Breast epithelium (tissue), 4 donors: ENCODE data around the gene SRCAP. TPM values are rescaled to one million over a fixed set of nuclear protein-coding genes. Genes with fewer than 3 reads are reported as not detected.
A peak's percentile ranks its signal among the peaks of the same experiment; 100 is the strongest.

Source experiments
- DNase-seq, 2 donors: peaks; one replicate each; pipeline ENCODE4 v3.0.0-alpha.2; 2019; ENCODE audit warnings: low spot score in 2 of 2
- H3K27ac ChIP-seq, 2 donors: fragments of 200-600 bp; sonication (generic) in 1 of 2; one replicate each; pipeline ENCODE4 v1.5.1; 2016 to 2019; ENCODE audit warnings: mild to moderate bottlenecking in 1 of 2
- H3K27me3 ChIP-seq, 2 donors: fragments of 200-600 bp; sonication (generic) in 1 of 2; one replicate each; pipeline versions ENCODE4 v1.5.1 to v1.6.0; 2017 to 2019; ENCODE audit warnings: control low read depth in 1 of 2, mild to moderate bottlenecking in 1 of 2
- H3K36me3 ChIP-seq: fragments of 200-600 bp; one replicate; pipeline ENCODE4 v1.5.1; 2019
- H3K4me1 ChIP-seq, 2 donors: fragments of 200-600 bp; sonication (generic); one replicate each; pipeline ENCODE4 v1.5.1; 2016 to 2019; ENCODE audit warnings: control low read depth in 1 of 2
- H3K4me3 ChIP-seq, 3 donors: fragments of 200-600 bp; sonication (generic); 1 replicate in 2 of 3; 2 replicates in 1 of 3; pipeline ENCODE4 v1.5.1; 2016 to 2019; ENCODE audit warnings: mild to moderate bottlenecking in 3 of 3, moderate library complexity in 2 of 3
- H3K9me3 ChIP-seq, 2 donors: fragments of 200-600 bp; sonication (generic) in 1 of 2; one replicate each; pipeline ENCODE4 v1.5.1; 2016 to 2019; ENCODE audit warnings: control low read depth in 1 of 2
- POLR2A ChIP-seq: fragments of 450-650 bp; IDR thresholded peaks from one replicate; pipeline ENCODE4 v1.6.1; 2016; ENCODE audit warnings: antibody characterized with exemption, mild to moderate bottlenecking, moderate library complexity
- POLR2AphosphoS5 ChIP-seq, 3 donors: sonication (generic); formaldehyde crosslinking; IDR thresholded peaks; one replicate each; pipeline ENCODE4 v1.6.1; 2017; ENCODE audit warnings: antibody characterized with exemption in 3 of 3
- intact Hi-C: fragments of 100-400 bp; cut with DNase I; formaldehyde crosslinking; loops from one replicate; pipeline ENCODE4 v1.15.1; 2023; ENCODE audit warnings: low total_unique reads
- total RNA-seq, 3 donors: library from RNA; depleted of rRNA; stranded (reverse); fragments of >200 nt; gene quantifications; one replicate each; pipeline ENCODE4 v1.1.0, GENCODE V29; 2016
- TF ChIP-seq, protein P1 (sequence below), 3 donors: fragments of 450-650 bp; IDR thresholded peaks; one replicate each; pipeline ENCODE4 v1.5.1; 2016 to 2017; ENCODE audit warnings: antibody characterized with exemption in 3 of 3, mild to moderate bottlenecking in 3 of 3, moderate library complexity in 3 of 3

Gene SRCAP
- total RNA-seq, 3 donors from 2014 or later = 19.0 to 24.9 (median 20.8) TPM

DNA sequence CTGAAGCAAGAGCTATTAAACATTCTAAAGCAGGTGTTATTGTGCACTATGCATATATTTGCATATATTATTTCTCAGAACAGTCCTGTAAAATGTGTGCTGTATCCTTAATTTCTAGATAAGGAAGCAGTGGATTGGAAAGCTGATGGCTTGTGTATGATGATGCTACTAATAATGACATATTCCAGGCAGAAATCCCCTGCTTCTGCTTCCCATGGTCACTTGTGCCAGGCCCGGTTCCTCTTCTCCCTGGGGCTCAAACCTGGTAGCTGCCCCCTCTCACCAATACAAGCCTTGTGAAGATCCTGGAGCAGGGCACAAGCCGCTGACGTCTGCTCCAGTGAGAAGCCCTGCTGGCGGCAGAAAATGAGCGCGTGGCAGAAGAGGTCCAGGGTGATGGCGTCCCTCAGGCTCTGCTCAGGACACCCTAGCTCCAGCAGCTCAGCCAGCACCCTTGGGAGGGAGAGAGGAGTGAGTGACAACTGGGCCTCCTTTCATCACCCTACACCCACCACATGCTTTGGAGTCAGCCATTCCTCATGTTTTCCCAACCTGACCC lies 61.1 kb downstream of the SRCAP start:
- no peak for DNase-seq
- peaks cover 3 to 19% of the 10 kb centered on the region in 2 donors for H3K4me1 ChIP-seq
- no peak for TF ChIP-seq POLR2AphosphoS5 (IDR thresholded peaks at IDR 0.05)
- TF ChIP-seq, protein P1, sequence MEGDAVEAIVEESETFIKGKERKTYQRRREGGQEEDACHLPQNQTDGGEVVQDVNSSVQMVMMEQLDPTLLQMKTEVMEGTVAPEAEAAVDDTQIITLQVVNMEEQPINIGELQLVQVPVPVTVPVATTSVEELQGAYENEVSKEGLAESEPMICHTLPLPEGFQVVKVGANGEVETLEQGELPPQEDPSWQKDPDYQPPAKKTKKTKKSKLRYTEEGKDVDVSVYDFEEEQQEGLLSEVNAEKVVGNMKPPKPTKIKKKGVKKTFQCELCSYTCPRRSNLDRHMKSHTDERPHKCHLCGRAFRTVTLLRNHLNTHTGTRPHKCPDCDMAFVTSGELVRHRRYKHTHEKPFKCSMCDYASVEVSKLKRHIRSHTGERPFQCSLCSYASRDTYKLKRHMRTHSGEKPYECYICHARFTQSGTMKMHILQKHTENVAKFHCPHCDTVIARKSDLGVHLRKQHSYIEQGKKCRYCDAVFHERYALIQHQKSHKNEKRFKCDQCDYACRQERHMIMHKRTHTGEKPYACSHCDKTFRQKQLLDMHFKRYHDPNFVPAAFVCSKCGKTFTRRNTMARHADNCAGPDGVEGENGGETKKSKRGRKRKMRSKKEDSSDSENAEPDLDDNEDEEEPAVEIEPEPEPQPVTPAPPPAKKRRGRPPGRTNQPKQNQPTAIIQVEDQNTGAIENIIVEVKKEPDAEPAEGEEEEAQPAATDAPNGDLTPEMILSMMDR (IDR thresholded peaks at IDR 0.05) = no peak
- no peak for TF ChIP-seq POLR2A
- intact Hi-C loops = loop anchor here (1.0 kb wide), 1 partner anchor 32 kb away; no protein-coding TSS in a partner anchor
- H3K27me3 ChIP-seq = no peaks in the 10 kb centered on the region
- H3K36me3 ChIP-seq = peaks cover 17% of the 10 kb centered on the region
- H3K27ac ChIP-seq = no peak overlapping the region
- H3K9me3 ChIP-seq = no peaks in the 10 kb centered on the region
- H3K4me3 ChIP-seq = no peak overlapping the region

DNA sequence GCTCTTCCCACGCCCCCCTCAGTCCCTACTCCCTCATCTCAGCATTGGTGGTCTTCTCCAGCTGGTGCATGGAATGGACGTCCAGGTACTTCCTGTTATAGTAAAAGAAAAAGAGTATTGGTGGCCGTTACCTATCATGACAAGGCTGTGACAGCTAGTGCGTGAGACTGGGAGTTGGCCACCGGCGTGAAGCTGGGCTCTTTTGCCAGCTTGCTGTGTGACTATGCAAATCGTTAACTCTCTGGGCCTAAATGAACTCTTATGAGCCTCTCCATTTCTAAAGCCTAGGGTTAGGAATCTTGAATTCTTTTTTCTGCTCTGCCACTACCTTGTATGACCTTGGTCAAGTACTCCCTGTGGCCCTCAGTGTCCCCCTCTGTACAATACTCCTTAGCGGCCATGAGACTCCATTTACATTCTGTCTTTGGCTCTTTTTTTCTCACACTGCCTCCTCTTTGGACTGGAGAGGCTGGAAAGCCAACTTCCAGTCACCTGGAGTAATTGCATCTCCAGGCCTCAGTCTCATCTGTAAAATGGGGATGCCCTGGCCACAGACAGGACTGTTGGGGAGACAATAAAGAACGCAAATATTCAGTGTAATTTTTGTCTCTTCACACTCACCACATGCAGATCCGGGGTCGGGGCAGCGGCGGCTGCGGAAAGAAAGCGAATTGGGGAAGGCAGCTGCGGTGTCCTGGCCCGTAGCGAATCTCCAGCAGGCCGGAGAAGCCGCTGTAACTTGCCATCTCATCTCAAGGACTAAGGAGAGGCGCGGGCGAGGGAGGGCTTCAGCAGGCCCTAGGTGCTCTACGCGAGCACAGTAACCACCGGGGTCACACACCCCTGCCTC lies 61.8 kb downstream of the SRCAP start:
- Histone ChIP-seq H3K4me1 (peaks cover 3 to 19% of the 10 kb centered on the region in 2 donors), H3K27me3 (no peaks in the 10 kb centered on the region), H3K4me3 (peak overlapping the region; percentile 82 to 93 (median 83)), H3K27ac (peak overlapping the region; percentile 89 to 96), H3K9me3 (no peaks in the 10 kb centered on the region), H3K36me3 (peaks cover 22% of the 10 kb centered on the region)
- TF ChIP-seq, protein P1 (IDR thresholded peaks at IDR 0.05) = no peak
- no peak for TF ChIP-seq POLR2AphosphoS5 (IDR thresholded peaks at IDR 0.05)
- no peak for TF ChIP-seq POLR2A
- intact Hi-C loops = loop anchor here (1.0 kb wide), 1 partner anchor 31 kb away; no protein-coding TSS in a partner anchor
- no peak for DNase-seq

GRCh38 chr16:30761427-30761927 lies 62.5 kb downstream of the SRCAP start:
- intact Hi-C loops = no loop called here
- Histone ChIP-seq H3K27ac (peak overlapping the region; percentile 89 to 96), H3K36me3 (peaks cover 15% of the 10 kb centered on the region), H3K9me3 (no peaks in the 10 kb centered on the region), H3K27me3 (no peaks in the 10 kb centered on the region), H3K4me1 (peaks cover 3 to 19% of the 10 kb centered on the region in 2 donors), H3K4me3 (peak overlapping the region; percentile 82 to 93 (median 83))
- DNase-seq = no peak
- TF ChIP-seq, protein P1 (IDR thresholded peaks at IDR 0.05) = no peak
- no peak for TF ChIP-seq POLR2AphosphoS5 (IDR thresholded peaks at IDR 0.05)

- intact Hi-C loops = no loop called here
- TF ChIP-seq, protein P1 (IDR thresholded peaks at IDR 0.05) = no peak
- TF ChIP-seq POLR2AphosphoS5 (IDR thresholded peaks at IDR 0.05) = peak; percentile 85 to 95 (median 86)
- peak; percentile 86 for TF ChIP-seq POLR2A
- Histone ChIP-seq H3K27ac (peak within 1 kb of the TSS; percentile 89 to 96), H3K9me3 (no peaks in the 10 kb centered on the region), H3K27me3 (no peaks in the 10 kb centered on the region), H3K4me3 (peak within 1 kb of the TSS; percentile 82 to 93 (median 83)), H3K4me1 (peaks cover 3 to 19% of the 10 kb centered on the region in 2 donors), H3K36me3 (peaks cover 11% of the 10 kb centered on the region)
- peak; percentile 96 to 99 for DNase-seq
These were observed 63.2 kb downstream of the SRCAP start, which contains the start of the genes CFAP119 and RNF40 for GRCh38 chr16:30761928-30762902. TSS of gene CFAP119 (minus strand) at chr16:30762062. CDS start at chr16:30761748, 314 bp downstream. TSS of gene RNF40 (plus strand) at chr16:30762322. CDS start at chr16:30762546, 224 bp downstream.
